Measurements from ENCODE around the gene CCT3. TPM values are rescaled to one million over a fixed set of nuclear protein-coding genes. Genes with fewer than 3 reads are reported as not detected.

CCT3 gene
- total RNA-seq, 1 experiment from 2014 or later, result 619 TPM

DNA sequence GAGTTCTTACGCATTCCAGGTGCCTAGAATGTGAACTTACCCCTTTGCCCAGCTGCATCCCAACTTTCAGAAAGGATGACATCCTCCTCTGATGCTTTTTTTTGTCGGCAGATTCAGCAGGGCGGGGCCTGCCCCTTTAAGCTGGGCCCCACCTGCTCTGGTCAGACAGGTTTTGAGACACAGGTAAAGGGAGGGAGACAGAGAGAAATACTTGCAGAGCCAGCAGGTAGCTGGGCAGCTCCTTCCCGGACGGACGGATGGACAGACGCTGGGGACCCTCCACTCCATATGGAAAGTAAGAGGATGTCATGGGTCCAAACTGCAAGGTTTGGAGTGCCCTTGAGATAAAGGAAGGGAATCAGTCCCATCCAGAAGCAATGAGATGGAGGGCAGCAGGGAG lies 54.0 kb downstream of the CCT3 start, which contains the start of gene TMEM79:
TMEM79 (plus strand) TSS at position 214 of the 400 bp plus-strand sequence. CDS start 902 bp downstream, outside the sequence.
- Histone ChIP-seq H3K27me3 (ENCODE audit: insufficient read depth, low read length) (no peaks in the 10 kb centered on the region), H3K9me3 (ENCODE audit: control insufficient read depth in 1 of 2, insufficient read depth in 1 of 2, low read depth in 1 of 2, low read length in 2 of 2) (no peaks in the 10 kb centered on the region), H3K27ac (ENCODE audit: low read depth, low read length) (peak within 1 kb of the TSS; percentile 90), H4K20me1 (ENCODE audit: insufficient read depth) (peaks cover 10% of the 10 kb centered on the region; the same call in 1 of the 2 replicates), H3K79me2 (ENCODE audit: insufficient read depth, low read length) (peaks cover 44% of the 10 kb centered on the region), H3K4me3 (replicated peaks in 1 of 2; ENCODE audit: low read depth in 1 of 2, low read length in 2 of 2) (peak within 1 kb of the TSS; percentile 77 to 96), H3K36me3 (ENCODE audit: control insufficient read depth in 1 of 2, insufficient read depth in 2 of 2, low read length in 2 of 2) (peaks cover 2 to 13% of the 10 kb centered on the region in 2 experiments; a peak in 3 of 4 replicates), H3K9ac (ENCODE audit: low read length) (peak within 1 kb of the TSS; percentile 98), H3K4me1 (ENCODE audit: control insufficient read depth in 1 of 2, insufficient read depth in 2 of 2, low read length in 2 of 2) (peaks cover 25 to 27% of the 10 kb centered on the region in 2 experiments), H3K4me2 (ENCODE audit: low read length) (peak within 1 kb of the TSS; percentile 91), H2AFZ (ENCODE audit: low read depth, low read length, poor library complexity, severe bottlenecking) (no peak within 1 kb of the TSS), H3K9me2 (ENCODE audit: insufficient read depth) (no peaks in the 10 kb centered on the region)
- no TSS peak for BruUV-seq (replicated peaks)
- DNase-seq (ENCODE audit: low read depth, low spot score) (no peak), ATAC-seq (no peak)
- intact Hi-C loops (cut with micrococcal nuclease), result no loop called here
- ChIA-PET POLR2A (no interaction called here), CTCF (interaction anchor here (2.3 kb wide), 1 partner anchor 35 kb away, joined by 6 read pairs; no protein-coding TSS in a partner anchor), RAD21 (ENCODE audit: low non-redundant PET in 1 of 2, low total read pairs in 2 of 2, uncharacterized antibody in 2 of 2, unreplicated experiment in 2 of 2) (no interaction called here)
- TF ChIP-seq SP1 (IDR thresholded peaks at IDR 0.05; ENCODE audit: low read depth) (peak; percentile 28; the same call in 1 of the 2 replicates), EGR1 (IDR thresholded peaks at IDR 0.05; ENCODE audit: low read depth) (no peak)

DNA sequence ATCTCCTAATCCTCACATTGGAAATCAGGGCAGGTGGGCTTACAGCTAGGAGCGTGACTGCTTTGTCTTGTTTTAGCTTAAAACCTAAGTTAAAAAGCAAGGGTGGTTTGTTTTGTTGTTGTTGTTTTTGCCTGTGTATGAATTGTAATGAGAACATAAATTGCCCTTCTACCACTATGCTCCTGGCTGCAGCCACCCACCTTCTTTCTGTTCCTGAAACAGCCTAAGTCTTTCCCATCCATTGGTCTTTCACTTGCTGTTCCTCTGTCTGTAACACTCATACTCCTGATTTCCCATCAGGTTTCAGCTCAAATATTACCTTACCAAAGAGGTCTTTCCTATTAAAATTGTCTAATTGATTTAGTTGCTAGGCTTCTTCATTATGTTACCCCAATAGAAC lies 54.6 kb downstream of the CCT3 start:
- Histone ChIP-seq H2AFZ (ENCODE audit: low read depth, low read length, poor library complexity, severe bottlenecking) (no peak overlapping the region), H3K4me3 (replicated peaks in 1 of 2; ENCODE audit: low read depth in 1 of 2, low read length in 2 of 2) (peak overlapping the region; percentile 77 to 96), H3K9me2 (ENCODE audit: insufficient read depth) (no peaks in the 10 kb centered on the region), H3K4me2 (ENCODE audit: low read length) (peak overlapping the region; percentile 91), H4K20me1 (ENCODE audit: insufficient read depth) (peaks cover 10% of the 10 kb centered on the region; the same call in 1 of the 2 replicates), H3K9me3 (ENCODE audit: control insufficient read depth in 1 of 2, insufficient read depth in 1 of 2, low read depth in 1 of 2, low read length in 2 of 2) (no peaks in the 10 kb centered on the region), H3K36me3 (ENCODE audit: control insufficient read depth in 1 of 2, insufficient read depth in 2 of 2, low read length in 2 of 2) (peaks cover 8 to 19% of the 10 kb centered on the region in 2 experiments; a peak in 3 of 4 replicates), H3K79me2 (ENCODE audit: insufficient read depth, low read length) (peaks cover 50% of the 10 kb centered on the region), H3K27ac (ENCODE audit: low read depth, low read length) (peak overlapping the region; percentile 90), H3K27me3 (ENCODE audit: insufficient read depth, low read length) (no peaks in the 10 kb centered on the region), H3K9ac (ENCODE audit: low read length) (peak overlapping the region; percentile 98), H3K4me1 (ENCODE audit: control insufficient read depth in 1 of 2, insufficient read depth in 2 of 2, low read length in 2 of 2) (peaks cover 25 to 27% of the 10 kb centered on the region in 2 experiments)
- DNase-seq (ENCODE audit: low read depth, low spot score), result no peak
- CTCF ChIA-PET, result interaction anchor here (2.3 kb wide), 1 partner anchor 36 kb away, joined by 6 read pairs; no protein-coding TSS in a partner anchor
- RAD21 ChIA-PET (ENCODE audit: low non-redundant PET in 1 of 2, low total read pairs in 2 of 2, uncharacterized antibody in 2 of 2, unreplicated experiment in 2 of 2), result no interaction called here
- POLR2A ChIA-PET, result interaction anchor here (1.3 to 1.8 kb wide), 3 partner anchors 12 to 174 kb away, joined by 3 to 5 read pairs (median 5); partner anchors contain the start of genes GLMP and PMF1
- no peak for ATAC-seq
- BruUV-seq (replicated peaks), result no TSS peak
- intact Hi-C loops (cut with micrococcal nuclease), result loop anchor here (2.0 kb wide), 1 partner anchor 55 kb away; the partner anchor contains the start of genes CCT3 and TSACC
- TF ChIP-seq, protein P1, sequence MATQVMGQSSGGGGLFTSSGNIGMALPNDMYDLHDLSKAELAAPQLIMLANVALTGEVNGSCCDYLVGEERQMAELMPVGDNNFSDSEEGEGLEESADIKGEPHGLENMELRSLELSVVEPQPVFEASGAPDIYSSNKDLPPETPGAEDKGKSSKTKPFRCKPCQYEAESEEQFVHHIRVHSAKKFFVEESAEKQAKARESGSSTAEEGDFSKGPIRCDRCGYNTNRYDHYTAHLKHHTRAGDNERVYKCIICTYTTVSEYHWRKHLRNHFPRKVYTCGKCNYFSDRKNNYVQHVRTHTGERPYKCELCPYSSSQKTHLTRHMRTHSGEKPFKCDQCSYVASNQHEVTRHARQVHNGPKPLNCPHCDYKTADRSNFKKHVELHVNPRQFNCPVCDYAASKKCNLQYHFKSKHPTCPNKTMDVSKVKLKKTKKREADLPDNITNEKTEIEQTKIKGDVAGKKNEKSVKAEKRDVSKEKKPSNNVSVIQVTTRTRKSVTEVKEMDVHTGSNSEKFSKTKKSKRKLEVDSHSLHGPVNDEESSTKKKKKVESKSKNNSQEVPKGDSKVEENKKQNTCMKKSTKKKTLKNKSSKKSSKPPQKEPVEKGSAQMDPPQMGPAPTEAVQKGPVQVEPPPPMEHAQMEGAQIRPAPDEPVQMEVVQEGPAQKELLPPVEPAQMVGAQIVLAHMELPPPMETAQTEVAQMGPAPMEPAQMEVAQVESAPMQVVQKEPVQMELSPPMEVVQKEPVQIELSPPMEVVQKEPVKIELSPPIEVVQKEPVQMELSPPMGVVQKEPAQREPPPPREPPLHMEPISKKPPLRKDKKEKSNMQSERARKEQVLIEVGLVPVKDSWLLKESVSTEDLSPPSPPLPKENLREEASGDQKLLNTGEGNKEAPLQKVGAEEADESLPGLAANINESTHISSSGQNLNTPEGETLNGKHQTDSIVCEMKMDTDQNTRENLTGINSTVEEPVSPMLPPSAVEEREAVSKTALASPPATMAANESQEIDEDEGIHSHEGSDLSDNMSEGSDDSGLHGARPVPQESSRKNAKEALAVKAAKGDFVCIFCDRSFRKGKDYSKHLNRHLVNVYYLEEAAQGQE (IDR thresholded peaks at IDR 0.05; ENCODE audit: low read depth), result no peak
- no peak for TF ChIP-seq SIN3A (IDR thresholded peaks at IDR 0.05; ENCODE audit: low read depth)
- no peak for TF ChIP-seq ZFX (IDR thresholded peaks at IDR 0.05)
- no peak for TF ChIP-seq FOSL1 (IDR thresholded peaks at IDR 0.05; ENCODE audit: low read depth)
- no peak for TF ChIP-seq EZH2phosphoT487 (IDR thresholded peaks at IDR 0.05; ENCODE audit: borderline replicate concordance)
- TF ChIP-seq SRF (IDR thresholded peaks at IDR 0.05; ENCODE audit: low read depth), result no peak
- no peak for TF ChIP-seq JUND (IDR thresholded peaks at IDR 0.05)
- TF ChIP-seq ELF1 (IDR thresholded peaks at IDR 0.05; ENCODE audit: borderline replicate concordance, low read depth), result no peak
- TF ChIP-seq, protein P2, sequence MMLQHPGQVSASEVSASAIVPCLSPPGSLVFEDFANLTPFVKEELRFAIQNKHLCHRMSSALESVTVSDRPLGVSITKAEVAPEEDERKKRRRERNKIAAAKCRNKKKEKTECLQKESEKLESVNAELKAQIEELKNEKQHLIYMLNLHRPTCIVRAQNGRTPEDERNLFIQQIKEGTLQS (IDR thresholded peaks at IDR 0.05), result no peak
- no peak for TF ChIP-seq ZNF274 (IDR thresholded peaks at IDR 0.05; ENCODE audit: low read depth, low read length)
- TF ChIP-seq CEBPB (IDR thresholded peaks at IDR 0.05; ENCODE audit: low read depth), result no peak
- TF ChIP-seq SP1 (IDR thresholded peaks at IDR 0.05; ENCODE audit: low read depth), result no peak
- no peak for TF ChIP-seq YY1 (IDR thresholded peaks at IDR 0.05; ENCODE audit: extremely low read depth, insufficient replicate concordance, low read depth, low read length)
- TF ChIP-seq TCF7L2 (IDR thresholded peaks at IDR 0.05; ENCODE audit: borderline replicate concordance, extremely low read depth, insufficient read depth, insufficient read length), result no peak

Data from HCT116 (cell line).